Measurements from ENCODE around the gene ROBO2.

- no peak for TF ChIP-seq POLR2A (IDR thresholded peaks at IDR 0.05; ENCODE audit: low read depth, low read length)
- no peak for TF ChIP-seq POLR2AphosphoS5 (IDR thresholded peaks at IDR 0.05; ENCODE audit: low read depth, low read length)
Observed at GRCh38 chr3:77586216-77586615, 546.3 kb downstream of the ROBO2 start.

Data from GM12892 (cell line).